GM18867 (cell line): ENCODE results near the gene NUP214.

Source experiments
- ATAC-seq: cut with Tn5 transposase; IDR thresholded peaks from one replicate; pipeline ENCODE4 v1.9.1; 2021; ENCODE audit warnings: mild to moderate bottlenecking, moderate library complexity; ENCODE audit not compliant: unreplicated experiment

NUP214 gene

DNA sequence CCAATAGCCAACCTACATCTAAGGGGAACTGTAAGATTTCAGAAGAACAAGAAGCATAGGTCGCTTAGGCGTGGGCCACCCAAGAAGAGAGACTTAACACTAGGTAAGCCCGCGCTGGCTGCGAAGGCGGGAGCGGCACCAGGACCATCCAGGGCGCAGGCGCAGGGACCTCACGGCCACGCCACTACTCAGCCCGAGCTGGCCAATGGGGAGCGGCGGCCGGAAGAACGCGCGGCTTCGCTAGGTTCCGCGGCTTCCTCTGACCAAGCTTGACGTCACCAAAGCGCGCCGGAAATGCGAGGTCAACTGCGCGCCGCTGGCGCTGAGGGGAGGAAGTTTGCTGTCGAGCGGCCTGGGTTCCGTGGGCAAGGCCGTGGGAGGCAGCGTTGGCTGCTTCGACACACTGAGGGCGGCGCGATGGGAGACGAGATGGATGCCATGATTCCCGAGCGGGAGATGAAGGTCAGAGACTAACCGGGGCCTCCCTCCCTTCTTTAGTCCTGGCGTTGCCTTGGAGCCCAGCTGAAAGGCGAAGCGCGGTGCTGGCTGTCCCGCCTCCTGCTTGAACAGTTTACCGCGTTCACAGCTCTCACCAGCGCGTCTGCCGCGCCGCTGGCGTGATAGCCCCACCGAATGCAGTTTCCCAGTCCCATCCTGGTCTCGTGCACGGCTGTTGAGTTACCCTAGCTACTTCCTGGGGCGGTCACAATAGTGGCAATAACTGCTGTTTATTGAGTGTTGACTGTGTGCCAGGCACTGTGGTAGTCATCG, at the start of gene NUP214:
NUP214 (plus strand) TSS at position 299 of the 771 bp plus-strand sequence; CDS start at position 418, 119 bp downstream.
- ATAC-seq: peak; percentile 97

DNA sequence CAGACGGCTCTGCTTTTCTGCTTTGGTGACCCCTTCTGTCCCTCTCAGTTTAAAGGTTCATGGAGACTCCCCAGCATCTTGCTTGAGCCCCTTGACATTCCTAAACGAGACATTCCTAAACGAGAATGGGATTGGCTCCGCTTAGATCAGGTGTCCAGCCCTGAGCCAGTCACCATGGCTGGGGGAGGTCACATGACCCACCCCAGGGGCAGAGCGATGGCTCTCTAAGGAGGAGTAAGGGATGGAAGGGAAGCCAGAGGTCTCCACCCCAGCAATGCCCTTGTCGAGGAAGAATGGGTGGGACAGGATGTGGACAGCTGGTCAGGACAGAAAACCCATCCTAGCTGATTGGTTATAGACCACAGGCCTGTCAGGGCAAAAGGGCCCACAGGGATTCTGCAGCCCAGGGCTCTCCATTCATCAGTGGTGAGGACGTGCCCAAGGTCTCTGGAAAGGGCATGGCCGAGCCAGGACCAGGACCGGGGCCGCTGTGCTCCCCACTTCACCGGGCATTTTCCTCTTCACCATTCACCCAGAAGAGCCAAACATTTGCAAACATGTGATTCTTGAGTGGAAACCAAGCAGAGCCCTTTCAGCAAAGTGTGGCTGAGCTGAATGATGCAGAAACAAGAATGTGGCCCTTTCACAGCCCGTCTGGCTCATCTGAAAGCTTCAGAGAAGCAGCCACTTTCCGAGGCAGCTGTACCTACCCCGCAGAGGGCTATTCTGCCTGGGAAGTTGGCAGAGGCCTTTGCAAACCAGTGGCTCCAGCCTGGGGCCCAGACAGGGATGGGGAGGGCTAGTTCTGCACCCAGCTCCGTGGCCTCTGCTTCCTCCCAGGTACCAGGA, 48.8 kb upstream of the NUP214 start:
- no peak for ATAC-seq

DNA sequence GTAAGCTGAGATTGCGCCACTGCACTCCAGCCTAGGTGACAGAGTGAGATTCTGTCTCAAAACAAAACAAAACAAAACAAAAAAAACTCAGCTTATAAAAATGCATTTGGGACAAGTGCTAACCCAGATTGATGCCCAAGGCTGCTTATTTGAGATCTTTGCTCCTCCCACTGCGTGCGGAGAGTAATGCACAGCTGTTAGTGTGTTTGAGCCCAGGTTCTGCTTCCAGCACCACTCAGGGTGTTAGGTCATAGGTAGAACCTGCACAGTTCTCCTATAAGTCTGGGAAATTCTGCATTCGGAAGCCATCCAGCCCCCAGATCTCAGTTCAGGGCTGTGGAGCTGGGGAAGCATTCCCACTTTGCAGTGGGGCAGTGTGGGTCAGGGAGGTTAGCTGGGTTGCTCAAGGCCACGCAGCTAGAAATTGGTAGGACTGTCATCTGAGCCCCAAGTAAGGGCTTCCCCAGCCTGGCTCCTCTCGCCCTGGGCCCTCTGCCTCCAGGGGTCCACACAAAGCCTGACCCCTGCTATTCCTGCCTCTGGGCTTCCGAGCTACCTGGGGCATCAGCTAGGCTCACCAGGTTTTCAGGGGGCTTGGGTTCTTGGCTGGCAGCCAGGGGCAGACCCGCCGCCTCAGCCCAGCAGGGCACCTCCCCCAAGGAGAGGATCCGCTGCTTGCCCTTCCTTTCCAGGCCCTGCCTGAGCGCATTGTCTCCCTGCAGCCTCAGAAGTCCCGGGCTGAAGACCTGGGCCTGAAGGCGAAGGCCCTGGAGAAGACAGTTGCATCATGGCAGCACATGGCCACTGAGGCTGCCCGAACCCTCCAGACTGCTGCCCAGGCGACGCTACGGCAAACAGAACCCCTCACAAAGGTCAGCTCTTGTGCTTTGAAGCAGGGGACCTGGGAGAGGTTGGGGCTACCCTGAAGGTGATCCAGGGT, 46.7 kb upstream of the NUP214 start:
- ATAC-seq: no peak

DNA sequence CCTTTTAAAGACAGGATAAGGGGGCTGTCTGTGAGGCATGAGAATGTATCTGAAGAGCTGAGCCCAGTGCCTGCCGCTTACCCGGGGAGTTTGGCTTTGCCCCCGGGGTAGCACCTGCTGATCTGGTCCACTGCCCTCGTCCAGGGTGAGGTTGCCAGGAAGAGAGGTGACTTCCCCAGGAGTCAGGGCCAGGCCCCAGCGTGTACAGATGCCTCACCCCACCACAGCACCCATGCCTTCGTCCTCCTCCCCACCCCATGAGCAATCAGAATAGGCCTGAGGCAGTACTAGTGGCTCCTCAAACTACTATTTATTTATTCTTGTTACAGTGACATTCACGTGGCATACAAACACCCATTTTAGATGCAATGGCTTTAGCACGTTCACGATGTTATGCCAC, 44.8 kb upstream of the NUP214 start:
- ATAC-seq: no peak

DNA sequence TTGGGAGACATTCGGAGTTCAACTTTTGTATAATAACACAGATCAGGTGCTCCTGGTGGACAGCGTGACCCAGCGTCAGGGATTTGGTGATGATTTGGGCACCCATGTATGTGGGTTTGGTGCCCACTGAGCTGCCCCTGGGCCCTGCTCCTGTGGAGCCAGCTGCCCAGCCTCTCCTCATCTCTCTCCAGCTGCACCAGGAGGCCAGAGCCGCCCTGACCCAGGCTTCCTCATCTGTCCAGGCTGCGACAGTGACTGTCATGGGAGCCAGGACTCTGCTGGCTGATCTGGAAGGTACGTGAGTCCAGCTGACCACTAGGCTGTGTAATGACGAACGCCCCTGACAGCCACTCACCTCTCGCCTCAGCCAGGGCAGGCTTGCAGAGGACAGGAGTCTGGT, 43.5 kb upstream of the NUP214 start:
- ATAC-seq: no peak

DNA sequence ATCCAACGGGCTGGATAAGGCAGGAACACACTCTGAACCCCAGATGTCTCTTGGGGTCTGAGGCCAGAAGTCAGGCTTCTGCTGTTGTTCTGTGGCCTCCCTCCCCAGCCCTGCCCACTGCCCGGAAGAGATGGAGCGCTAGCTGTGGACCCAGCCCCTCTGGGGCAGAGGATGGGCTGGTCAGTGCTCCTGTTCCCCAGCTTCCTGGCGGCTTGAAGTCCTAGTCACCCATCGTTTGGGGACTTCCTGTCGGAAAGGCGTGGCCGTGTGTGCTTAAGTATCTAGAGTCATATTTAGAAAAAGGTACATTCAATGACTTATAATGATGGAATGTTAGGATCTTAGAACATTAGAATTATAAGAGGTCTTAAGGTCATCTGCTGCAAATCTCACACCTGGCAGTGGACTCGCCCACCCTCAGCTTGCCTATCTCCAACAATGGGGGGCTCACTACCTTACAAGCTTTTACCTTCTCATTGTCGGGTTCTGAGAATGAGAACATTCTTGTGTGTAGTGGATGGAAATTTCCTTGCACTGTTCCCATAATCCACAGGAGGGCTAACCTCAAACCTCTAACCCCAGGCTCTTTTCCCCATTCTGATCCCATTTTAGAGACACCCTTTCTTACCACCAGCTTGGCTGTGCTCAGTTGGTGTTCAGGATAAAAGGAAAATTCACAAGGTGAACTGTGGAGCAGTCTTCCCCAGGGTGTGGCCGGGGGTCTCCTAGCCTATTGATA, 42.4 kb upstream of the NUP214 start:
- ATAC-seq: no peak

DNA sequence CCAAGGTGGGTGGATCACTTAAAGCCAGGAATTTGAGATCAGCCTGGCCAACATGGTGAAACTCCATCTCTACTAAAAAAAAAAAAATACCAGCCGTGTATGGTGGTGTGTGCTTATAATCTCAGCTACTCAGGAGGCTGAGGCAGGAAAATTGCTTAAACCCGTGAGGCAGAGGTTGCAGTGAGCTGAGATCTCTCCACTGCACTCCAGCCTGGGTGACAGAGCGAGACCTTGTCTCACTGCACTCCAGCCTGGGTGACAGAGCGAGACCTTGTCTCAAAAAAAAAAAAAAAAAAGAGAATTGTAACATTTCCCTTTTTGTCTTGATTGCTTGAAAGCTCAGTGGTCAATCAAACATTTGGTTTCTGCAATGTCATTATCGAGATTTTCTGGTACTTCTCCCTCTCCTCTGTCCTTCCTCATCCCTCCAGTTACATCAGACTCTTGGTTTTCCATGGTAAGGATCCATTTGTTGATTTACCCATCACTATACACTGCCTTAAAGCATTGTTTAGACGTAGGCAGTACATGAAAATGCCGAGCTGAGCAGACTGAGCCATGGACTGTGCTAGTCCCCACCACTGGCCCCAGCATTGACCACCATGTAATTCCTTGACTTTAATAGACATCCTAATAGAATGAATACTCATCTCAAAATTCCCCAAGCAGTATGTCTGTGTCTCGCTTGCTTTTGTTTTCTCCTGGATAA, 40.6 kb upstream of the NUP214 start:
- no peak for ATAC-seq

DNA sequence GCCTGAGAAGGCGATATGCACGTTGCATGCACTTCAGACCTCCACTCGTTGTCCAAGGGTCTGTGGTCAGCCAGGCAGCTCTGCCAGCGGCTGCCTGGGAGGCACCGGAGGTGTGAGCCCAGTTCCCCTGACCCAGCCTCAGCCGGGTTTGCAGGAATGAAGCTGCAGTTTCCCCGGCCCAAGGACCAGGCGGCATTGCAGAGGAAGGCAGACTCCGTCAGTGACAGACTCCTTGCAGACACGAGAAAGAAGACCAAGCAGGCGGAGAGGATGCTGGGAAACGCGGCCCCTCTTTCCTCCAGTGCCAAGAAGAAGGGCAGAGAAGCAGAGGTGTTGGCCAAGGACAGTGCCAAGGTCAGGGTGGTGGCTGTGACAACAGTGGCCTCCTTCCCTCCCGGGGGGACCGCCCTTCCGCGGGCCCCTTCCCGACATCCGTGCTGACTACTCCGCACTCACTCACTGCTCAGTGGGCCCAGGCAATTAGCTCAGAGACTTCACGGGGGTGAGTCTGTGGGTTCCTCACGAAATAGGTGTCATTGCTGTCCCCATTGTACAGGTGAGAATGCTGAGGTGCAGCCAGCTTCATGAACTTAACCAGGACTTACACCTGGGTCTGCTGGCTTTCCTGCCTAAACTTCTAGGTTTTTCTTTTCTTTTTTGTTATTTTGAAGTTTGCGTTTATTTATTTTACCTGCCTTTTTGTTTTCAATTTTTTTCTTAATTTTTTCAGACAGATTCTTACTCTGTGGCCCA, 39.8 kb upstream of the NUP214 start:
- ATAC-seq: no peak

DNA sequence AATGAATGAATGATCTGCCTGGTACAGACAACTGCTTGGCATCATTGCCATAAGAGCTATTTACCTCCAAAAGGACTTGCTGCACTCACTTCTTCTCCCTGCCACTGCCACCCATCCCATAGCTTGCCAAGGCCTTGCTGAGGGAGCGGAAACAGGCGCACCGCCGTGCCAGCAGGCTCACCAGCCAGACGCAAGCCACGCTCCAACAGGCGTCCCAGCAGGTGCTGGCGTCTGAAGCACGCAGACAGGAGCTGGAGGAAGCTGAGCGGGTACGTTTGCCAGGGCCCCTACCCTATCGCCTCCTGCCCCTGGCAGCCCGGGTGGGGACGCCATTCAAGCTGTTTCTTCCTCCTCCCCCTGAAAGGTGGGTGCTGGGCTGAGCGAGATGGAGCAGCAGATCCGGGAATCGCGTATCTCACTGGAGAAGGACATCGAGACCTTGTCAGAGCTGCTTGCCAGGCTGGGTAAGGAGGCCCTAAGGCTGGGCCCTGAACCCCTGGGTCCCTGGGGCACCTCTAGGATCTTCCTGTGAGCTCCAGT, 38.0 kb upstream of the NUP214 start:
- ATAC-seq: no peak

DNA sequence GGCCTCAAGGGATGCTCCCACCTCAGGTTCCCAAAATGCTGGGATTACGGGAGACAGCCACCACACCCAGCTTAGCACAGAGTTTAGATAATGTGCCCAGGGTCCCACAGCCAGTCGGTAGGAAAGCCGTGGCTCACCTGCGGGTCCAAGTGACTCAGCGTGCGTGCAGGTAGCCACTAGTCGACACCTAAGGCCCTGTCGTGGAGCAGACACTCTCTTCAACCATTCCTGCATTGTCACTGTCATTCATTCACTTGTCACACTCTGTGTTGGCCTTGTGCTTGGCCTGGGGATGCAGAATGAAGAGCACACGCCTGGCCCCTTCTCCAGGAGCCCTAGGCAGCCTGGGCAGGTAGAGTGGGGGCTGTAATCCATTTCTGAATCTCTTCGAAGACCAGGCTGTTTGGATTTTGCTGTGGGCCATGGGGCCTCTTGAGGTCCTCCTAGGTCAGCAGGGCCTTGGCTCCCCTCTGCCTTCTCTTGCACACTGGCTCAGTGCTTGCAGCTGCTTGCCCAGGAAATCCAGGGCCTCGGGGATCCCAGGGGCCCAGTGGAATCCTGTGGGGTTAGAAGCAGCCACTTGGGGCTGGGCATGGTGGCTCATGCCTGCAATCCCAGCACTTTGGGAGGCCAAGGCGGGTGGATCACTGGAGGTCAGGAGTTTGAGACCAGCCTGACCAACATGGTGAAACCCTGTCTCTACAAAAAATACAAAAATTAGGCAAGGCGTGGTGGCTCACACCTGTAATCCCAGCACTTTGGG, 35.2 kb upstream of the NUP214 start:
- ATAC-seq: no peak

DNA sequence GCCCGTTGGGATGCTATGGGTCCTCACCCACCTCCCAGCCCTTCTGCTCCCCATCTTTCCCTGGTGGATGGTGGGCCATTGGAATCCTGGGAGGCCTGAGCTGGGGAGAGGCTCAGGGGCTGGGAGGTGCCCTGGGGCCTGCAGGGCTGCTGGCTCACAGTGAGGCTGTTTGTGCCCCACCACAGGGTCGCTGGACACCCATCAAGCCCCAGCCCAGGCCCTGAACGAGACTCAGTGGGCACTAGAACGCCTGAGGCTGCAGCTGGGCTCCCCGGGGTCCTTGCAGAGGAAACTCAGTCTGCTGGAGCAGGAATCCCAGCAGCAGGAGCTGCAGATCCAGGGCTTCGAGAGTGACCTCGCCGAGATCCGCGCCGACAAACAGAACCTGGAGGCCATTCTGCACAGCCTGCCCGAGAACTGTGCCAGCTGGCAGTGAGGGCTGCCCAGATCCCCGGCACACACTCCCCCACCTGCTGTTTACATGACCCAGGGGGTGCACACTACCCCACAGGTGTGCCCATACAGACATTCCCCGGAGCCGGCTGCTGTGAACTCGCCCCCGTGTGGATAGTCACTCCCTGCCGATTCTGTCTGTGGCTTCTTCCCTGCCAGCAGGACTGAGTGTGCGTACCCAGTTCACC, 33.9 kb upstream of the NUP214 start:
- no peak for ATAC-seq

DNA sequence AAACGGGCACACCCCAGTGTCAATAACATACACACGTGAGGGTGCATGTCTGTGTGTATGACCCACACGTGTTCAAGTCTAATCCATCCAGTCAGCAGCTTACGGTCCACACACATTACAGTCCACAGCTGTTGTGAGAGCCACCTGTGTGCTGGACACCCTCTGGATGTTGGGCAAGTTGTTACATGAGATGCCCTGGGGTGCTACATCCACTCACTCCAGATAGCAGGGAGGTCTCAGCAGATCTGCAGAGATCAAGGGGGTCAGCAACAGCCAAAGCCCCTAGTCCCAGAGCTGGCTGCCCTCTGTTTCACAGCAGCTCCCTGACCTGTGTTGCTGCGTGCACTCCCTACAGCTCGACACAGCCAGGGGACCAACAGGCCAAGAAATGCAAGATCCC, 33.4 kb upstream of the NUP214 start:
- no peak for ATAC-seq

DNA sequence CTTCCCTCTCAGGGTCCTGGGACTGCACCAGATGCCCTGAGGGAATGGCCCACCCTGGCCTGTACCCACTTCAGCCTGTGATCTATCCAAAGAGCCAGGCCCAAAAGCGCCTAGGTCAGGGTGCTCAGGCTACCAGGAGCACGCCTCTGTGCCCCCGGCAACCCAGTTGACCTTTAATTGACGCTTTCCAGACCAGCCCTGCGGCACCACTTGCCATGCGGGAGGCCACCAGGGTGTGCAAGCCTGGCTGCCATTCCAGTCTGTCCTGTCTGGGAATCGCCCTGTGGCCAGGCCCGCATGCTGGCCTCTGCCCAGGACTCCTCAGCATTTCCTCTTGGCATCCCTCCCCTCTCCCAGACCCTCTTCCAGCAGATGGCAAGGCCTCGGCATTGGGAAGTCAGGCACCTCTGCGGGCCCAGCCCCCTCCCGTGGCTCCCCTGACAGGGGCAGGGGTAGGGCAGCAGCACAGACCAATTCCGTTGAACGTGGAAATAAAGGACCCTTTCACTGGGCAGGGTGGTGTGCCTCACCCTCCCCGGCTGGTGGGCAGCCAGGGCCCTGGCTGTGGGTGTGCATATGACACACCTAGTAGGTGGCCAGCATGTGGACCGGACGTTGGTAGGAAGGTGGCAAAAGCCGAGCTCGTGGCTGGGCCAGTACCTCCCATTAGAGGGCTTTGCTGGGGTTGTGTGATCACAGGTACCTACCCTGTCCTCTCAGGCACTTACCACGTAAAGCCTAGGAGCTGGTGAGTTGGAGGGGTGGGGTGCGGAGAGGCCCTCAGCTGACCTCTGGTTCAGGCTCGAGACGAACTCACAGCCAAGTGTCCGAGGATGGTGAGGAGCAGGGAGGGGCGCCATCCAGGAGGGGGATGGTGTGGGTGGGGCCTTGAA, 32.6 kb upstream of the NUP214 start:
- ATAC-seq: no peak

DNA sequence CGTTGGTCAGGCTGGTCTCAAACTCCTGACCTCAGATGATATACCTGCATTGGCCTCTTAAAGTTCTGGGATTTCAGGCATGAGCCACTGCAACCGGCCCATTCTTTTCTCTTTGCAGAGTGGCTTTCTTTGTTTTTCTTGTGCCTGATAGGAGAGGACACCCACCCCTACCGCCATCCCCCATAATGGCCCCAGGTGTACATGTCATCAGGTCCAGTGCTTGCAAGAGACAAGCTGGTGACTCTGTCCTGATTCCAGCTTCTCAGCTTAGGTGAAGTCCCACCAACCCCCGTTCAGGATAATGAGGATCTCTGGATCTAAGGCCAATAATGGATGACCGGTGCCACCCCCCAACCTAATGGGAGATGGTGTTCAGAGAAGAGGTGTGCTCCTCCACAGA, 31.4 kb upstream of the NUP214 start:
- ATAC-seq: no peak

DNA sequence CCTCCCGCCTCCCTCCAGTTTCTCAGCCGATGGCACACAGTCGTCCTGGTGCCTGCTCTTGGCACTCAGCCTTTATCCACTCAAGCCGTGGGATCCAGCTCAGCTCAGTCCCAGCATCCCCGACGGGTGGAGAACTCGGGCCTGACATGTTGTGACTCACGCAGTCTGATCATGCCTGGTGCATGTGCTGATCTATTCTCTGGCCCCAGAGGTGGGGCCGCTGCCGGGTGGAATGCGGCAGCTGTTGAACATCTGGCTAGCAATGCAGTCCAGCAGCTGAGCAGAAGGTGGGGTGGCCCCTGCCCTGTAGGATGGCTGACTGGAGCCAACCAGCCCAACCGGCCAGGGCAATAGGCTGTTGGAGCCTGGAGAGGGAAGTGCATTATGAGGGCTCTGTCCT, 30.8 kb upstream of the NUP214 start:
- ATAC-seq: no peak

DNA sequence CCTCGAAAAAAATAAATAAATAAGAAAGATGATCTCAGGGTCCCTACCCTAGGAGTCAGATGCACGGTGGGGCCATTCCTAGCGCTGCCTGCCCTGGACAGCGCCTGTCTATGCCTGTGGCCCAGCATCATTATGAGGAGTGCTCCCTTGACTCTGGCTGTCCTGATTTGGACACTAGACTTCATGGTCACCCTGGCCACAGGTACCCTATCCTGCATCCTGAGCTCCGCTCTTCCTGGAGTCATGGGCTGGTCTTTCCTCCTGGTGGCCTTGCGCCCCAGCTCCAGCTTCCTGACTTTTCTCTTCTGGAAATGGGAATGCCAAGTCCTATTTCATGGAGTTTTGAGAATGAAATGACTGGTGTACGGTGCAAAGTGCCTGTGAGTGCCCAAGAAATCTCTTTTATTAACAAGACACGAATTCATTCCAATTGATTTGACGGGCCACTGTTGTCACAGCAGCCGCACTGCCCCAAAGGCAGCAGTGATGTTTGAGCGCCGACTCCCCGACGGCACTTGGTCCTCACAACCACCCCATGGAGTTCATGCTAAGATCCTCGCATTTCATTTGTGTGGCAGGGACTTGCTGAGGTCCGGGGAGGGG, 29.6 kb upstream of the NUP214 start:
- ATAC-seq: no peak
